HG03457 (cell line): ENCODE measurements around the gene ZBTB44.
"Not testable (repeated sequence)": the region's sequence is repeated elsewhere in the genome, so short reads cannot be mapped to it uniquely, and the experiment has no call there.

Experiments
- ATAC-seq: cut with Tn5 transposase; IDR thresholded peaks from one replicate; pipeline ENCODE4 v1.9.1; 2021; ENCODE audit warnings: moderate number of reproducible peaks; ENCODE audit not compliant: unreplicated experiment

The ZBTB44 gene

GRCh38 chr11:130202009-130202817 is 112.5 kb downstream of the ZBTB44 start:
- no peak for ATAC-seq

GRCh38 chr11:130201026-130201425 is 113.7 kb downstream of the ZBTB44 start:
- no peak for ATAC-seq

GRCh38 chr11:130199792-130200191 is 114.9 kb downstream of the ZBTB44 start:
- ATAC-seq, result no peak

GRCh38 chr11:130198964-130199363 is 115.8 kb downstream of the ZBTB44 start:
- ATAC-seq, result no peak

GRCh38 chr11:130198292-130198691 is 116.4 kb downstream of the ZBTB44 start:
- ATAC-seq, result no peak

- no peak for ATAC-seq
These were observed 117.2 kb downstream of the ZBTB44 start for GRCh38 chr11:130197386-130198035.

GRCh38 chr11:130194241-130195023 is 120.3 kb downstream of the ZBTB44 start:
- ATAC-seq, result no peak

- not testable (repeated sequence) for ATAC-seq
These were observed 121.2 kb downstream of the ZBTB44 start for GRCh38 chr11:130193551-130193950.

GRCh38 chr11:130192845-130193267 is 121.9 kb downstream of the ZBTB44 start:
- ATAC-seq, result no peak

GRCh38 chr11:130191896-130192295 is 122.8 kb downstream of the ZBTB44 start:
- no peak for ATAC-seq

GRCh38 chr11:130190371-130190881 is 124.3 kb downstream of the ZBTB44 start:
- ATAC-seq, result no peak

GRCh38 chr11:130189492-130190210 is 125.1 kb downstream of the ZBTB44 start:
- ATAC-seq, result no peak

GRCh38 chr11:130188585-130189347 is 126.0 kb downstream of the ZBTB44 start:
- no peak for ATAC-seq

GRCh38 chr11:130188047-130188446 is 126.7 kb downstream of the ZBTB44 start:
- ATAC-seq, result no peak

GRCh38 chr11:130187096-130187495 is 127.6 kb downstream of the ZBTB44 start:
- no peak for ATAC-seq

GRCh38 chr11:130183878-130184610 is 130.7 kb downstream of the ZBTB44 start:
- no peak for ATAC-seq

GRCh38 chr11:130181295-130182272 is 133.1 kb downstream of the ZBTB44 start:
- no peak for ATAC-seq

GRCh38 chr11:130180896-130181294 is 133.8 kb downstream of the ZBTB44 start:
- no peak for ATAC-seq
